Kidney epithelial cell (primary cell): Measurements from ENCODE around the gene RASGRP3. TPM values are rescaled to one million over a fixed set of nuclear protein-coding genes. Genes with fewer than 3 reads are reported as not detected.

ENCODE experiments used
- DNase-seq: peaks from one replicate; pipeline ENCODE4 v3.0.0-alpha.2; 2010; ENCODE audit warnings: low read depth
- H3K27me3 ChIP-seq: 2 replicates; pipeline ENCODE4 v1.6.0; 2011; ENCODE audit warnings: low read length; ENCODE audit not compliant: control insufficient read depth, insufficient read depth
- H3K36me3 ChIP-seq: 2 replicates; pipeline ENCODE4 v1.5.1; 2011; ENCODE audit warnings: low read length; ENCODE audit not compliant: control insufficient read depth, insufficient read depth
- H3K4me3 ChIP-seq: 2 replicates; pipeline ENCODE4 v1.5.1; 2011; ENCODE audit warnings: low read depth, mild to moderate bottlenecking, control low read depth, low read length
- CTCF ChIP-seq: IDR thresholded peaks from 2 replicates; pipeline ENCODE4 v1.5.1; 2011; ENCODE audit warnings: mild to moderate bottlenecking, moderate library complexity, low read length, control low read depth, inconsistent platforms; ENCODE audit not compliant: insufficient read depth, poor library complexity, severe bottlenecking
- total RNA-seq: library from RNA; depleted of rRNA; stranded (reverse); fragments of >200 nt; gene quantifications from 2 replicates; pipeline ENCODE4 v1.2.3, GENCODE V29; 2015

RASGRP3 gene, protein sequence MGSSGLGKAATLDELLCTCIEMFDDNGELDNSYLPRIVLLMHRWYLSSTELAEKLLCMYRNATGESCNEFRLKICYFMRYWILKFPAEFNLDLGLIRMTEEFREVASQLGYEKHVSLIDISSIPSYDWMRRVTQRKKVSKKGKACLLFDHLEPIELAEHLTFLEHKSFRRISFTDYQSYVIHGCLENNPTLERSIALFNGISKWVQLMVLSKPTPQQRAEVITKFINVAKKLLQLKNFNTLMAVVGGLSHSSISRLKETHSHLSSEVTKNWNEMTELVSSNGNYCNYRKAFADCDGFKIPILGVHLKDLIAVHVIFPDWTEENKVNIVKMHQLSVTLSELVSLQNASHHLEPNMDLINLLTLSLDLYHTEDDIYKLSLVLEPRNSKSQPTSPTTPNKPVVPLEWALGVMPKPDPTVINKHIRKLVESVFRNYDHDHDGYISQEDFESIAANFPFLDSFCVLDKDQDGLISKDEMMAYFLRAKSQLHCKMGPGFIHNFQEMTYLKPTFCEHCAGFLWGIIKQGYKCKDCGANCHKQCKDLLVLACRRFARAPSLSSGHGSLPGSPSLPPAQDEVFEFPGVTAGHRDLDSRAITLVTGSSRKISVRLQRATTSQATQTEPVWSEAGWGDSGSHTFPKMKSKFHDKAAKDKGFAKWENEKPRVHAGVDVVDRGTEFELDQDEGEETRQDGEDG
- 6.7 and 17.6 TPM in 2 replicates for total RNA-seq

DNA sequence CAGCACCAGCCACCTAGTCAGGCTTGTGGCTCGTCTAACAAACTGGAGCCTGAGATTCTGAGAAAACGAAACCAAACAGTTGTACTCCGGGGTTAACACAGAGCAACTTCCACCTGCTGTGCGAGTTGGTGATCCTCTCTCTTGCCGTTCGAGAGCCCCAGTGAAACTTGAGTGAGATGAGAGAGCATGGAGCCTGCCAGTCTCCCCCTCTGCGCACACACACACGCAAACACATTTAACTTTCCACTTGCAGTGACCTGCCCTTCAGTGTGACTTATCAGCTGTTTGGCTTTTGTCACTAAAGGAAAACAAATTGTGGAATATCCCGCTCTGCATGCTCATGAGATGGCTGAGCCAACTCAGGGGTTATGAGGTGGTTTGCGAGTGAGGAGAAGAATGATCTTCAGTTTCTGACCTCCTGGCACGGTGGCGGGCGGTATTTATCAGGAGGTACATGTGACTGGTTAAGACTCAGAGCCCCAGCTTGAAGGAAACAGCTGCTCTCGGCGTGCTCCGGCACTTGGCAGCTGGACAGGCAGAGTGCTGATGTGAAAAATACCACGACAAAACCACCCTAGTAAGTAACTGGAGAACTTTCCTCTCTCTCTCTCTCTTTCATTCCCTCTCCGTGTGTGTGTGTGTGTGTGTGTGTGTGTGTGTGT lies at the start of gene RASGRP3:
RASGRP3 (plus strand) TSS at position 519 of the 662 bp plus-strand sequence. CDS start 38,488 bp downstream, outside the sequence.
- H3K36me3 ChIP-seq, result no peaks in the 10 kb centered on the region
- DNase-seq, result peak; percentile 66
- peak within 1 kb of the TSS; percentile 43 for H3K4me3 ChIP-seq
- H3K27me3 ChIP-seq, result no peaks in the 10 kb centered on the region
- no peak for TF ChIP-seq CTCF

DNA sequence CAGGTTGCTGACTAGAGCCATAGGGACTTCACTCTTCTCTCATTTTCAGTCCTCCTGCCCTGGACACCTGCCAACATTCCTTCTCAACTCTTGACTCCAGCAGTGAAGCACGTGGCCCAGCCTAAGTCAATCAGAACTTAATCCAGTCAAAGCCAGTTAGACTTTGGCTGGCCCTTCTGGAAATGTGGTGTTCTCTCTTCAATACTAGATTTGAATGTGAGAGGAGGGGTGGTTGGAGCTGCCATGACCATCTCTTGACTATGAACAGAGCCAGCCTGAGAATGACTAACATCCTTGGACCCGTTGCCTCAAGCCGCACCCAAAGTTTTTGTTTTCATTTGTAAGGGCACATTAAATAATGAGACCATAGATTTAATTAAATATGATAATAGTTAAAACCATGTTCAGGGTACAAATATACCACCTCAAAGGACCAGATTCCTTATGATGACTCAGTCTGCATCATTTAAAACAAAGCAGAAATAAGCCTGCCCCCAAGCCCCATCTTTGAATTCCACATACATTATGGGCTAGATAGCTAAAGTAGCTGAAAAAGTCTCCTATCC lies 49.7 kb upstream of the RASGRP3 start:
- DNase-seq, result no peak
- no peak overlapping the region for H3K4me3 ChIP-seq
- H3K36me3 ChIP-seq, result no peaks in the 10 kb centered on the region
- TF ChIP-seq CTCF, result no peak
- H3K27me3 ChIP-seq, result no peaks in the 10 kb centered on the region

DNA sequence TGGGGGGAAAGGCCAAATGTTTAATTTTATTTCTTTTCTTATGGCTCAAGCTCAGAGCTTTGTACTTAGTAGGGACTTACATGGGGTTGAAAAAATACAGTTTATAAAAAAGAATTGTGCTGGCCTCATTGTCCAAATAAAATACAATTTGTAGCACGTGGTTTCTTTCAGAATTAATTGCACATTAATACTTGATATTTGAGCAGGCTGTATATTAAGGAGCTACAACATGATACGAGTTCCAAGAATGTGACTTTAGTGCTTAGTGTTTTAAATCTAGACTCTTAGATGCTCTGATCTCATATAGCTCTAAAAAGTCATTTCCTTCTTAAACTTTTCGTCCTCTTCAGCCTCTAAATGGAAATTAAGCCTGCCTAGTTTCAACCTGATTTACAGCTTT lies 46.4 kb upstream of the RASGRP3 start:
- Histone ChIP-seq H3K27me3 (no peaks in the 10 kb centered on the region), H3K36me3 (no peaks in the 10 kb centered on the region)
- no peak for TF ChIP-seq CTCF

GRCh38 chr2:33430856-33431255 lies 45.6 kb upstream of the RASGRP3 start:
- H3K27me3 ChIP-seq, result no peaks in the 10 kb centered on the region
- TF ChIP-seq CTCF, result no peak
- no peak overlapping the region for H3K4me3 ChIP-seq
- DNase-seq, result no peak
- H3K36me3 ChIP-seq, result no peaks in the 10 kb centered on the region

More for the DNA sequence above, 46.4 kb upstream of the RASGRP3 start:
- no peak overlapping the region for H3K4me3 ChIP-seq
- no peak for DNase-seq

GRCh38 chr2:33432871-33433270 lies 43.6 kb upstream of the RASGRP3 start:
- no peak for DNase-seq
- H3K27me3 ChIP-seq, result no peaks in the 10 kb centered on the region
- TF ChIP-seq CTCF, result no peak
- no peak overlapping the region for H3K4me3 ChIP-seq
- H3K36me3 ChIP-seq, result no peaks in the 10 kb centered on the region
